Activated CD8-positive, alpha-beta memory T cell treated with anti-CD3 and anti-CD28 coated beads for 4 hours (primary cell): Measurements from ENCODE around the gene LTK.
A peak's percentile ranks its signal among the peaks of the same experiment; 100 is the strongest.

Experiments used
- DNase-seq, 2 donors: peaks; one replicate each; pipeline ENCODE4 v3.0.0-alpha.2; 2020; ENCODE audit warnings: low read depth in 2 of 2

The LTK gene

GRCh38 chr15:41513506-41514227 lies at the start of gene LTK:
LTK (minus strand) TSS chr15:41513827; CDS start chr15:41513709, 118 bp downstream.
- DNase-seq: no peak

DNA sequence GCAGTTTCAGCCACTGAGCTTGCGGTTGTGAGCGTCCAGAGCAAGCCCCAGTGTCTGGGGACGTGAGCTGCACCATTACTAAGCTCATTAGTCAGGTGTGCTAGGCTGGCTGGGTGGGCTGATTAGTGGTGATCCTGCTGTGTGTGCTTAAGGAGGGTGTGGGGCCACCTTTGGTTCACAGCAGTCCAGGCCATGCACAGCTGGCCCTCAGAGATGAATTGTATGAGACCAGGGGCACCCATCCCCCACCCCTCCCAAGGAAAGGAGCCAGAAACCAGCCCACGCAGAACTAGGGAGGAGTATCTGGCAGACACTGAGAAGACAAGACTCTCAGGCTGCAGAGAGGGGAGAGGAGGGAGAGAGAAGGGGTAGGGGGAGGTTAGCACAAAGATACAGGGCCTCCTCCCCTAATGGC lies 49.2 kb upstream of the LTK start:
- no peak for DNase-seq

- no peak for DNase-seq
Measured at GRCh38 chr15:41562244-41562643, 48.6 kb upstream of the LTK start.

- no peak for DNase-seq
Measured at GRCh38 chr15:41561777-41562145, 48.1 kb upstream of the LTK start.

- no peak for DNase-seq
Measured at GRCh38 chr15:41561104-41561776, 47.6 kb upstream of the LTK start.

DNA sequence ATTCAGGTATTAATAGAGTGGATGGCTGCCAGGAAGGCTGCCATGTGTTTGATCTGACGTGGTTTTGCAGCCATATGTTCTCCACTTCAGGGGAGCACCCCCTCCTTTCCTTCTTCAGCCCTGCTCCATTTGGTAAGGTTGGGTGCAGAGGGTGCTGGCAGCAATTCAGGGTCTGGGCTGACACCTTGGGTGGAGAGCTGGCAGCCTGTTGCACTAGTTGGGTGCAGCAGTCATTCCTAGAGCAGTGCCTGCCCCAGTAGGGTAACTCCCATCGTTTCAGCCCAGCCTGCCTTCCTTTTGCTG lies 46.9 kb upstream of the LTK start:
- DNase-seq: no peak

GRCh38 chr15:41559239-41559782 lies 45.7 kb upstream of the LTK start:
- DNase-seq: no peak

DNA sequence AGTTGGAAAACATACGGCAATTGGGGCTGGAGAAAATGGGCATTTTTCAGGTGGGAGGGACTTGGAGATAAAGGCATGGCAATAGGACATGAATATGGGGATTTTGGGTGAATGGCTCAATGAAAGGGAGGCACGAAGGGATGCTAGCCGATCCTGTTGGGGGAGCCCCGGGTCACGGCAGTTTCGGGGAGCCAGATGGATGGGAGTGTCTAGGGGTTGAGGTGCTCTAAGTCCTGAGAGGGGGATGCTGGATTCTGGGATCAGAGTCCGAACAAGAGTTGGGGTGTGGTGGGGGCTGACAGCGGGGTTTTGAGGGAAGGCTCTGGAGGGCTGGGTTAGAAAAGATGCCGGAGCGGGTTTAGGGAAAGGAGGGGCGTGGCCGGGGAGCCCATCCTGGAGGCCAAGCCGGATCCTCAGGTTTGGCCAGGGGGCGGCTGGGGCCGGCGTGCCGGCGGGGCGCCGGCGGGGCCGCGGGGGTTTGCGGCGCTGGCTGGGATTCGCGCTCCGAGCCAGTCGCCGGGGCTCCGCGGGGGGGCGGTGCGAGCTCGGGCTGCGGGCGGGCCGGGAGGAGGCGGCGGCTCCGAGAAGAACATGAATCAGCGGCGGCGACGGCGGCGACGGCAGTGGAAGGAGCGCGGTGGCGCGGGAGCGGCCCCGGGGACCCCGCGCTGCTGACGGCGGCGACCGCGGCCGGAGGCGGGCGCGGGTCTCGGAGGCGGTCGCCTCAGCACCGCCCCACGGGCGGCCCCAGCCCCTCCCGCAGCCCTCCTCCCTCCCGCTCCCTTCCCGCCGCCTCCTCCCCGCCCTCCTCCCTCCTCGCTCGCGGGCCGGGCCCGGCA lies 45.0 kb upstream of the LTK start, which contains the start of gene TYRO3:
TSS of gene TYRO3 (plus strand) at position 813 of the 839 bp plus-strand sequence. CDS start 46 bp downstream, outside the sequence.
- peak; percentile 41 to 45 for DNase-seq

GRCh38 chr15:41557673-41558399 lies 44.2 kb upstream of the LTK start:
- peak; percentile 44 to 58 for DNase-seq

GRCh38 chr15:41556677-41557076 lies 43.0 kb upstream of the LTK start:
- DNase-seq: no peak

- DNase-seq: no peak
Measured at GRCh38 chr15:41554915-41555314, 41.3 kb upstream of the LTK start.

DNA sequence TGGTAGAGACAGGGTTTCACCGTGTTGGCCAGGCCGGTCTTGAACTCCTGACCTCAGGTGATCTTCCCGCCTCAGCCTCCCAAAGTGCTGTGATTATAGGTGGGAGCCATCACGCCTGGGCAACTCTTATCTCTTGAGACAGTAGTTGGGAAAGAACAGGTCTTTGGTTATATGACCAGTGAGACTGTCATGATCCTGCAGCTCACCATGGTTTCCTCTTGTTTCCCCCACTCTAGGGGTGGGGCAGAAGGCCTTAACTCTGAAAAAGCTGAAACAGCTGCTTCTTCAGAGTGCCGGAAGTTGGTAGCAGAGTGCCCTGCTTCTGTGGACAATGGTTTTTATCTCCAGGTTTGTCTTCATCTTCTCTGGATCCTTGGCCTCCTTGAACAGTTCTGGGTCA lies 40.7 kb upstream of the LTK start:
- no peak for DNase-seq

GRCh38 chr15:41553731-41554130 lies 40.1 kb upstream of the LTK start:
- no peak for DNase-seq

- DNase-seq: no peak
Measured at GRCh38 chr15:41550066-41550775, 36.6 kb upstream of the LTK start.

- no peak for DNase-seq
Measured at GRCh38 chr15:41546851-41547786, 33.5 kb upstream of the LTK start.

DNA sequence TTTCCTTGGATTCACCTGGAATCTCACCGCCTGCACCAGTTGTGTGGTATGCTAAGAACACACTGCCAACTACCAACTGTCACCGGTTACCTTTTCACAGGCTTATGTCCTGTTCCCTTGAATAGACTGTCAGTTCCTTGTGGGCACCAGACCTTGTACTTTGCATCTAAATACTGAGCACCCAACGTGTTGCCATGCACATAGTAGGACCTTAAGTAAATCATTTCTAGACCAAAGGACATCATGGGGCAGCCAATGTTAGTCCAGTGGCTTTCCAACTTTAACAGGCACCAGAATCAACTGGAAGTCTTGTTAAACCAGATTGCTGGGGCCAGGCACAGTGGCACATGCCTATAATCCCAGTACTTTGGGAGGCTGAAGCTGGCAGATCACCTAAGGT lies 31.6 kb upstream of the LTK start:
- DNase-seq: no peak

DNA sequence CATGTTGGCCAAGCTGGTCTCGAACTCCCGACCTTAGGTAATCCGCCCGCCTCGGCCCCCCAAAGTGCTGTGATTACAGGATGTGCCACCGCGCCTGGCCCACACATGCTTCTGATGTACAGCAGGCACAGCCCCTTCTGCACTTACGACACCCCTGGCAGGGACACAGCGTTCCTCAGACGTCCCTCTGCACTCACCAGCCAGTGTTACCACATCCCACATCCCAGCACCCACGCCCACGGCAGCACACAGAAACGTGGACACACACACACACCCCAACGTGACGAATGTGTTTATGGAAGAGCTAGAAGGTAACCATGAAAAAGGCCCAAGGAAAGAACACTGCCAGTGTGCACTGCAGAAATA lies 31.0 kb upstream of the LTK start:
- DNase-seq: no peak

GRCh38 chr15:41543521-41543870 lies 29.9 kb upstream of the LTK start:
- no peak for DNase-seq

GRCh38 chr15:41536866-41537265 lies 23.2 kb upstream of the LTK start:
- no peak for DNase-seq

- DNase-seq: no peak
Measured at GRCh38 chr15:41535544-41535943, 21.9 kb upstream of the LTK start.
